Measurements from ENCODE around the gene MRPS24.

Gene MRPS24

DNA sequence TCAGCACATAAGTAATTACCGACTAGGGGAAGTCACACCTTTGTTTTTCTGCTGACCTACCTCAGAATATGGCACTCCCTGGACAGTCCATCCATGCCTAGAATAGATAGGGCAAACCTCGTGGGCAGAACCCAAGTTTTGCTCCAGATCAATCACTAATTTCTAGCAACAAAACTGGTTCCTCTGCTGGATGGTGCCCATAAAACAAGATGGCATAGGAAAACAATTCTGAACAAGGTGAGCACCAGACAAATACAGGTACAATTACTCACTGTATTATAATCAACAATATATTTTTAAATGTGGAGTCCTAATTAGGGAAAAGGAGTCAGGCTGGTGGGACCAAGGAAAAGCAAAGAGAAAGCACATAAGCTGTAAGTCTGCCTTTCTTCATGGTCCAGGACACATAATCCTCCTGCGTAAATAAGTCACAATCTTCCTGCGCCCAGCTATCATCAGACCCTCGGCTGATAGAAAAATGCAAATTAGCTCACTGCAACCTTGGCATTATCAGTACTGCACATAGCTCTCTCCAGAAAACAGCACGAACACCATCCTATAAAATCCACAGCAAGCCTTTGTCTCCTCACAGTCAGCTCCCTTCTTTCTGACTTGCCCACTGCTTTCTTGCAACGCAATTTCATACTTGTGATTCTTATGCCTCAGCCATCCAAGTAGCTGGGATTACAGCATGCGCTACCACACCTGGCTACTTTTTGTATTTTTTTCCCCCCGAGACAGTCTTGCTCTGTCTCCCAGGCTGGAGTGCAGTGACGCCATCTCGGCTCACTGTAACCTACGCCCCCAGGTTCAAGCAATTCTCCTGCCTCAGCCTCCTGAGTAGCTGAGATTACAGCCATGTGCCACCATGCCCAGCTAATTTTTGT lies 22.0 kb upstream of the MRPS24 start:
- TF ChIP-seq FOXP2 (optimal IDR thresholded peaks at IDR 0.05; ENCODE audit: borderline replicate concordance, extremely low read depth, extremely low read length, insufficient read depth): no peak
- TF ChIP-seq TAF1 (IDR thresholded peaks at IDR 0.05; ENCODE audit: borderline replicate concordance, insufficient read depth, low read length): no peak
- TF ChIP-seq, protein P1, sequence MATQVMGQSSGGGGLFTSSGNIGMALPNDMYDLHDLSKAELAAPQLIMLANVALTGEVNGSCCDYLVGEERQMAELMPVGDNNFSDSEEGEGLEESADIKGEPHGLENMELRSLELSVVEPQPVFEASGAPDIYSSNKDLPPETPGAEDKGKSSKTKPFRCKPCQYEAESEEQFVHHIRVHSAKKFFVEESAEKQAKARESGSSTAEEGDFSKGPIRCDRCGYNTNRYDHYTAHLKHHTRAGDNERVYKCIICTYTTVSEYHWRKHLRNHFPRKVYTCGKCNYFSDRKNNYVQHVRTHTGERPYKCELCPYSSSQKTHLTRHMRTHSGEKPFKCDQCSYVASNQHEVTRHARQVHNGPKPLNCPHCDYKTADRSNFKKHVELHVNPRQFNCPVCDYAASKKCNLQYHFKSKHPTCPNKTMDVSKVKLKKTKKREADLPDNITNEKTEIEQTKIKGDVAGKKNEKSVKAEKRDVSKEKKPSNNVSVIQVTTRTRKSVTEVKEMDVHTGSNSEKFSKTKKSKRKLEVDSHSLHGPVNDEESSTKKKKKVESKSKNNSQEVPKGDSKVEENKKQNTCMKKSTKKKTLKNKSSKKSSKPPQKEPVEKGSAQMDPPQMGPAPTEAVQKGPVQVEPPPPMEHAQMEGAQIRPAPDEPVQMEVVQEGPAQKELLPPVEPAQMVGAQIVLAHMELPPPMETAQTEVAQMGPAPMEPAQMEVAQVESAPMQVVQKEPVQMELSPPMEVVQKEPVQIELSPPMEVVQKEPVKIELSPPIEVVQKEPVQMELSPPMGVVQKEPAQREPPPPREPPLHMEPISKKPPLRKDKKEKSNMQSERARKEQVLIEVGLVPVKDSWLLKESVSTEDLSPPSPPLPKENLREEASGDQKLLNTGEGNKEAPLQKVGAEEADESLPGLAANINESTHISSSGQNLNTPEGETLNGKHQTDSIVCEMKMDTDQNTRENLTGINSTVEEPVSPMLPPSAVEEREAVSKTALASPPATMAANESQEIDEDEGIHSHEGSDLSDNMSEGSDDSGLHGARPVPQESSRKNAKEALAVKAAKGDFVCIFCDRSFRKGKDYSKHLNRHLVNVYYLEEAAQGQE (IDR thresholded peaks at IDR 0.05; ENCODE audit: insufficient read depth in 1 of 2, low read depth in 2 of 2, low read length in 2 of 2): no peak
- TF ChIP-seq SIN3A (IDR thresholded peaks at IDR 0.05; ENCODE audit: borderline replicate concordance, insufficient read depth, low read length): no peak
- no peak for TF ChIP-seq POLR2AphosphoS5 (IDR thresholded peaks at IDR 0.05; ENCODE audit: low read depth, low read length)

DNA sequence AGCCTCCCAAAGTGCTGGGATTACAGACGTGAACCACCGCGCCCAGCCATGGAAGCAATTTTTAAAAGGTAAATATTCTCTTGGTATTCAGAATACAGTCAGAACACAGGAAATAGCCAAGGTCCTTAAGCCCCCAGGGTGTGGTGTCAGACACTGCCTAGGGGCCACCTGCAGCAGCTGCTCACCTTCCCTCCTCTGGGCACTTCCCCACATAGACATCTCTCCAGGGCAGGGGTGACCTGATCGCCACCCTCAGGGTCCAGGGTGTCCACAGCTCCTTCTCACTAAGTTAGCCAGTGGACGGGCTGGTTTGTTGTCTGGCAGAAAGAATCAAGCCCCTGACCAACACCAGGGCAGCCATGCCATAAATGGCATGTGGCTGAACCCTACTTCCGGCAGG lies 21.2 kb upstream of the MRPS24 start:
- no peak for TF ChIP-seq TAF1 (IDR thresholded peaks at IDR 0.05; ENCODE audit: borderline replicate concordance, insufficient read depth, low read length)
- TF ChIP-seq, protein P1 (IDR thresholded peaks at IDR 0.05; ENCODE audit: insufficient read depth in 1 of 2, low read depth in 2 of 2, low read length in 2 of 2): no peak
- TF ChIP-seq FOXP2 (optimal IDR thresholded peaks at IDR 0.05; ENCODE audit: borderline replicate concordance, extremely low read depth, extremely low read length, insufficient read depth): no peak
- TF ChIP-seq POLR2AphosphoS5 (IDR thresholded peaks at IDR 0.05; ENCODE audit: low read depth, low read length): no peak
- no peak for TF ChIP-seq SIN3A (IDR thresholded peaks at IDR 0.05; ENCODE audit: borderline replicate concordance, insufficient read depth, low read length)

- TF ChIP-seq TAF1 (IDR thresholded peaks at IDR 0.05; ENCODE audit: borderline replicate concordance, insufficient read depth, low read length): no peak
- TF ChIP-seq POLR2AphosphoS5 (IDR thresholded peaks at IDR 0.05; ENCODE audit: low read depth, low read length): no peak
- TF ChIP-seq, protein P1 (IDR thresholded peaks at IDR 0.05; ENCODE audit: insufficient read depth in 1 of 2, low read depth in 2 of 2, low read length in 2 of 2): no peak
- TF ChIP-seq SIN3A (IDR thresholded peaks at IDR 0.05; ENCODE audit: borderline replicate concordance, insufficient read depth, low read length): no peak
- TF ChIP-seq FOXP2 (optimal IDR thresholded peaks at IDR 0.05; ENCODE audit: borderline replicate concordance, extremely low read depth, extremely low read length, insufficient read depth): no peak
These were observed 20.0 kb upstream of the MRPS24 start for GRCh38 chr7:43888993-43889945.

DNA sequence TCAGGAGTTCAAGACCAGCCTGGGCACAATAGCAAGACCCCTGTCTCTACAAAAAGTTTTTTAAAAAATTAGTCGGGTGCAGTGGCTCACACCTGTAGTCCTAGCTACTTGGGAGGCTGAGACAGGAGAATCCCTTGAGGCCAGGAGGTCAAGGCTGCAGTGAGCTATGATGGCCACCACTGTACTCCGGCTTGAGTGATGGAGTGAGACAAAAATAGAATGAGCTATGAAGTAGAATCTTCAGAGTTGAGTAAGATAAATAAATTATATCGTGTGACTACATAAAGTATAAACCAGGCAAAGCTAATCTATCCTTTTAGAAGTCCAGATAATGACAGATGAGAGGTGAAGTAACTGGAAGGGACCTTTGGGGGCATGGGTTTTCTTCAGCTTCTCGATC lies 15.3 kb upstream of the MRPS24 start:
- TF ChIP-seq, protein P1 (IDR thresholded peaks at IDR 0.05; ENCODE audit: insufficient read depth in 1 of 2, low read depth in 2 of 2, low read length in 2 of 2): no peak
- TF ChIP-seq SIN3A (IDR thresholded peaks at IDR 0.05; ENCODE audit: borderline replicate concordance, insufficient read depth, low read length) (no peak), POLR2AphosphoS5 (IDR thresholded peaks at IDR 0.05; ENCODE audit: low read depth, low read length) (no peak)

Data from PFSK-1 (cell line).